K562 (cell line): ENCODE measurements around the gene IL17REL.

Experiments
- CHD4 ChIP-seq: fragments of 200-600 bp; sonication (generic); IDR thresholded peaks from 3 replicates; pipeline ENCODE4 v1.6.1; 2012; ENCODE audit warnings: low read depth, mild to moderate bottlenecking, mixed read lengths, low read length, inconsistent platforms; ENCODE audit not compliant: insufficient read depth, insufficient replicate concordance, poor library complexity, severe bottlenecking
- HNRNPK ChIP-seq: fragments of 200-400 bp; formaldehyde crosslinking; IDR thresholded peaks from one replicate; pipeline ENCODE4 v1.6.1; 2018; ENCODE audit warnings: mild to moderate bottlenecking, low read depth, low read length; ENCODE audit not compliant: poor library complexity, severe bottlenecking
- KDM4B ChIP-seq, 2 experiments: fragments of 450-650 bp in 1 of 2; sonication (generic) in 1 of 2; IDR thresholded peaks; 2 replicates each; pipeline ENCODE4 v1.6.1; 2016 to 2017; ENCODE audit warnings: borderline replicate concordance in 2 of 2, antibody characterized with exemption in 1 of 2, low read depth in 1 of 2, mild to moderate bottlenecking in 1 of 2
- KLF16 ChIP-seq: IDR thresholded peaks from 2 replicates; pipeline ENCODE4 v1.6.1; 2016; ENCODE audit warnings: antibody characterized with exemption
- NFYB ChIP-seq: IDR thresholded peaks from 2 replicates; pipeline ENCODE4 v1.6.1; 2011; ENCODE audit warnings: mild to moderate bottlenecking, moderate library complexity; ENCODE audit not compliant: insufficient read length; ENCODE audit errors: extremely low read depth
- POLR2A ChIP-seq: fragments of 450-650 bp; conservative IDR thresholded peaks from 2 replicates; pipeline ENCODE4 v1.6.1; 2016
- POLR2AphosphoS5 ChIP-seq: IDR thresholded peaks from 2 replicates; pipeline ENCODE4 v1.6.1; 2011; ENCODE audit warnings: mild to moderate bottlenecking, low read depth, low read length, moderate library complexity; ENCODE audit not compliant: control insufficient read depth, insufficient read depth
- RNF2 ChIP-seq: sonication (generic); IDR thresholded peaks from 2 replicates; pipeline ENCODE4 v1.6.1; 2016
- SP2 ChIP-seq: IDR thresholded peaks from 2 replicates; pipeline ENCODE4 v1.6.1; 2011; ENCODE audit warnings: mild to moderate bottlenecking, low read depth, low read length, moderate library complexity; ENCODE audit not compliant: poor library complexity, severe bottlenecking; ENCODE audit errors: extremely low read depth
- ZKSCAN1 ChIP-seq: fragments of 150-350 bp; IDR thresholded peaks from 2 replicates; pipeline ENCODE4 v1.6.1; 2016; ENCODE audit warnings: low read depth, low read length
- ZNF609 ChIP-seq: sonication (generic); formaldehyde crosslinking; IDR thresholded peaks from 2 replicates; pipeline ENCODE4 v1.8.1; 2023; ENCODE audit warnings: missing genetic modification reagents, mild to moderate bottlenecking, borderline replicate concordance
- ZNF76 ChIP-seq: fragments of 250-450 bp; sonication (Bioruptor Pico); IDR thresholded peaks from 2 replicates; pipeline ENCODE4 v1.4.0; 2020; ENCODE audit warnings: mild to moderate bottlenecking, moderate library complexity, borderline replicate concordance
- ZNF778 ChIP-seq: fragments of 450-650 bp; formaldehyde crosslinking; IDR thresholded peaks from 2 replicates; pipeline ENCODE4 v1.4.0; 2020; ENCODE audit warnings: mild to moderate bottlenecking, moderate library complexity

GRCh38 chr22:49953680-49954344, 58.8 kb downstream of the IL17REL start:
- TF ChIP-seq ZNF76 (CRISPR knock-in tag), result no peak
- no peak for TF ChIP-seq SP2
- no peak for TF ChIP-seq NFYB
- no peak for TF ChIP-seq KLF16
- TF ChIP-seq KDM4B (IDR thresholded peaks at IDR 0.05; ENCODE audit: borderline replicate concordance in 2 of 2, low read depth in 1 of 2), result no peak
- TF ChIP-seq POLR2A, result no peak
- TF ChIP-seq POLR2AphosphoS5, result no peak
- TF ChIP-seq HNRNPK, result no peak
- TF ChIP-seq ZNF609 (CRISPR knock-in tag), result no peak
- no peak for TF ChIP-seq CHD4
- no peak for TF ChIP-seq ZKSCAN1
- no peak for TF ChIP-seq RNF2
- no peak for TF ChIP-seq ZNF778 (CRISPR knock-in tag)
